Measurements from ENCODE around the gene MSL3B.

MSL3B gene

DNA sequence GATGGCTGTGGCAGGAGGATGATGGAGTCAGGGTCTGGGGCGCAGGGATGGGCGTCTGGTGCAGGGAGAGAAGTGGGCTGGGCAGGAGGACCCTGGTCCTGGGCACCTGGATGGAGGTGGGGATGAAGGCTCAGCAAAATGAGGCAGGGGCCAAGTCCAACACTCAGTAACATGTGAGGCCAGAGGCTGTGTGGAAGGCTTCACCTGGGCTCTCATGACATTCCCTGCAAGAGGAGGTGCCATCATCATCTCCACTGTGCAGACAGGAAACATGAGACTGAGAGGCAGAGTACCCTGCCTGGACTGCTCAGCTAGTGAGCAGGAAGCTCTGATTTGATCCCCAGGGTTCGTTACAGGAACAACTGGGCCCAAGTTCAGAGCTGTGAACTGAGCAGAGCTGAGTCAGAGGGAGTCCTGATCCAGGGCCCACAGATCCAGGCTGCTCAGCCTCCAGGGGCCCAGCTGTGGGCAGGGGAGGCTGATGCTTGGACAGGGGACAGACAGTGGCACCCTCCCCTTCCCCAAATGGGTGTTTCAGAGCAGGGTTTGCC is 50.8 kb downstream of the MSL3B start:
- DNase-seq (ENCODE audit: low read depth in 2 of 2), result no peak

DNA sequence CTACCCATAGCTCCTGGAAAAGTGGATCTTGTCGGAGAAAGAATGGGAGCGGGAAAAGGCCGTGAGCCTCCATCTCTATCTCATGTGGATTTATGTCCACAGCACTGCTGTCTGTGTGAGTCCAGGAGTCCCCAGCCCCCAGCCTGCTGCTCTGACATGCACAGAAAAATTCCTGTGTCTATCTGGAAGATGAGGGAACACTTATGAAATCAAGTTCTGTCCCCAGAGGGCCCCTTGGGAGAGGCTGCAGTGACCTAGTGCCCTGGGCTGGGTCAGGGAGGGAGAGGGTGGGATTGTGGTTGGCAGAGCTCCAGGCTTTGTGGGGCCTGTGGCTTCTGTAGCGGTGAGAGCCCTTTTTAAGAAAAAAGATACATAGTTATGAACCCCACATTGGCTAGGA is 51.4 kb downstream of the MSL3B start:
- DNase-seq (ENCODE audit: low read depth in 2 of 2), result no peak

DNA sequence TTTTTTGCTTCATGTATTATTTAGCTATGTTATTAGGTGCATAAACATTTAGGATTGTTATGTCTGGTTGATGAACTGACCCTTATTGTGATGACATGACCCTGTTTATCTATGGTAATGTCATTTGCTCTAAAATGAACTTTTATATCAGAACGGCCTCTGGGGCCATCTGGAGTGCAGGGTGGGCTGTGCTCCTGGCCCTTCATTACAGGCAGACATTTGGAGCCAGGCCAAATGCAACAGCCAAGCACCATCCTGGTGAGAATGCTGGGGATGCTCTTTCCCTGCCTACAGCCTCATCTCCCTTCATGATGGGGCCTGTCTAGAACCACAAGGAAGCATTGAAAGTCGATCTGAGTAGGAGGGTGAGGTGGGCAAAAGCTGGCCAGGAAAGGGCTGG is 51.9 kb downstream of the MSL3B start:
- DNase-seq (ENCODE audit: low read depth in 2 of 2), result no peak

DNA sequence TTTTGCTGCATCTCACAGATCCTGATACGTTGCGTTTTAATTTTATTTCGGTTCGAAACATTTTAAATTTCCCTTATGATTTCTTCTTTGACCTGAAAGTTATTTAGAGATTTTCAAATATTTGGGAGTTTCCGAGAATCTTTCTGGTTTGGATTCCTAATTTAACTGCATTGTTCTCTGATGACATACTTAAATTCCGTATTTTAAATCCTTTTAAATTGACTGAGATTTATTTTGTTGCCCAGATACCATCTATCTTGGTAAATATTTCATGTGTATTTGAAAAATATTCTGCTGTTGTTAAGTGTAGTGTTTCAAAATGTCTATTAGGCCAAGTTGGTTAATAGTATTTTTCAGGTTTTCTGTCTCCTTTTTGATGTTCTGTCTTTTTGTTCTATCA is 52.3 kb downstream of the MSL3B start:
- DNase-seq (ENCODE audit: low read depth in 2 of 2), result no peak
